GM23248 (cell line): ENCODE measurements around the gene ARHGAP26. TPM values are rescaled to one million over a fixed set of nuclear protein-coding genes. Genes with fewer than 3 reads are reported as not detected.

ENCODE experiments used
- DNase-seq: peaks from one replicate; pipeline ENCODE4 v3.0.0-alpha.2; 2015
- H2AFZ ChIP-seq: fragments of 200-600 bp; sonication (generic); 2 replicates; pipeline ENCODE4 v1.6.1; 2016; ENCODE audit warnings: antibody characterized with exemption
- H3F3A ChIP-seq: fragments of 200-600 bp; sonication (generic); 2 replicates; pipeline ENCODE4 v1.6.1; 2016; ENCODE audit warnings: mild to moderate bottlenecking, antibody characterized with exemption, mixed run types; ENCODE audit not compliant: insufficient read depth
- H3K27ac ChIP-seq: fragments of 200-600 bp; sonication (generic); 2 replicates; pipeline ENCODE4 v1.5.1; 2016; ENCODE audit warnings: mild to moderate bottlenecking
- H3K27me3 ChIP-seq: fragments of 200-600 bp; sonication (generic); replicated peaks from 2 replicates; pipeline ENCODE4 v1.6.1; 2016; ENCODE audit warnings: mild to moderate bottlenecking; ENCODE audit not compliant: insufficient read depth
- H3K36me3 ChIP-seq: fragments of 200-600 bp; sonication (generic); 2 replicates; pipeline ENCODE4 v1.6.1; 2016; ENCODE audit warnings: low read depth, mild to moderate bottlenecking
- H3K4me1 ChIP-seq: fragments of 200-600 bp; sonication (generic); 2 replicates; pipeline ENCODE4 v1.6.1; 2016; ENCODE audit warnings: mild to moderate bottlenecking; ENCODE audit not compliant: insufficient read depth
- H3K4me2 ChIP-seq: fragments of 200-600 bp; sonication (generic); one replicate; pipeline ENCODE4 v1.6.1; 2016; ENCODE audit warnings: mild to moderate bottlenecking; ENCODE audit not compliant: unreplicated experiment
- H3K4me3 ChIP-seq: fragments of 200-600 bp; sonication (generic); 2 replicates; pipeline ENCODE4 v1.5.1; 2016; ENCODE audit warnings: mild to moderate bottlenecking
- H3K79me2 ChIP-seq: fragments of 200-600 bp; sonication (generic); 2 replicates; pipeline ENCODE4 v1.6.1; 2016; ENCODE audit warnings: mild to moderate bottlenecking; ENCODE audit not compliant: insufficient read depth
- H3K9ac ChIP-seq: fragments of 200-600 bp; sonication (generic); 2 replicates; pipeline ENCODE4 v1.6.1; 2016; ENCODE audit warnings: mild to moderate bottlenecking
- H3K9me2 ChIP-seq: fragments of 200-600 bp; sonication (generic); 2 replicates; pipeline ENCODE4 v1.6.1; 2016; ENCODE audit warnings: mixed run types, mild to moderate bottlenecking, moderate library complexity; ENCODE audit not compliant: insufficient read depth
- H3K9me3 ChIP-seq: fragments of 200-600 bp; sonication (generic); one replicate; pipeline ENCODE4 v1.6.1; 2017; ENCODE audit warnings: low read depth
- H4K20me1 ChIP-seq: fragments of 200-600 bp; sonication (generic); 2 replicates; pipeline ENCODE4 v1.6.0; 2016; ENCODE audit not compliant: insufficient read depth
- EZH2 ChIP-seq: fragments of 200-600 bp; sonication (generic); IDR thresholded peaks from 2 replicates; pipeline ENCODE4 v1.6.1; 2018; ENCODE audit warnings: antibody characterized with exemption, mild to moderate bottlenecking; ENCODE audit not compliant: insufficient read depth, poor library complexity, severe bottlenecking
- EZH2phosphoT487 ChIP-seq: fragments of 200-600 bp; sonication (generic); IDR thresholded peaks from 2 replicates; pipeline ENCODE4 v1.6.1; 2018; ENCODE audit warnings: antibody characterized with exemption, moderate library complexity, mild to moderate bottlenecking, low read depth; ENCODE audit not compliant: insufficient read depth
- WGBS, 2 experiments: methylation state at CpG; one replicate each; pipeline ENCODE4 v1.1.6; 2015 to 2017; ENCODE audit warnings: low lambda C conversion rate in 2 of 2, low coverage in 1 of 2; ENCODE audit errors: missing lambda C conversion rate in 2 of 2; 5-methylcytosine and 5-hydroxymethylcytosine counted together
- in situ Hi-C: fragments of 300-500 bp; cut with MboI; formaldehyde crosslinking; loops from 2 replicates; pipeline ENCODE4 v1.15.0; 2020
- polyA plus RNA-seq: library from polyadenylated mRNA; unstranded; fragments of >200 nt; fragmentation: Nextera tagmentation; extraction: Ambion mirVana; gene quantifications from 2 replicates; pipeline ENCODE4 v1.2.1, GENCODE V29; 2016
- total RNA-seq: library from RNA; depleted of rRNA; stranded (reverse); fragments of >200 nt; shearing (Covaris generic); gene quantifications from 2 replicates; pipeline ENCODE4 v1.2.3, GENCODE V29; 2014

ARHGAP26 gene
- total and polyA plus RNA-seq, 2 experiments from 2014 or later, result 1.6 to 1.7 TPM

- no peaks in the 10 kb centered on the region for H4K20me1 ChIP-seq
- 77 to 81% methylated on average over 5 of the region's 5 CpGs for WGBS, 2 experiments
- no peaks in the 10 kb centered on the region for H3K27me3 ChIP-seq
- H3F3A ChIP-seq, result no peaks in the 10 kb centered on the region
- H3K9me3 ChIP-seq, result no peaks in the 10 kb centered on the region
- TF ChIP-seq EZH2 (no peak), EZH2phosphoT487 (no peak)
- H2AFZ ChIP-seq, result no peak overlapping the region
- no peaks in the 10 kb centered on the region for H3K79me2 ChIP-seq
- H3K9me2 ChIP-seq, result no peaks in the 10 kb centered on the region
- in situ Hi-C loops, result no loop called here
- H3K36me3 ChIP-seq, result no peaks in the 10 kb centered on the region
- 0 out of 2 replicates have a peak, but pooled peaks cover 3% of the 10 kb centered on the region for H3K4me1 ChIP-seq
- H3K4me3 ChIP-seq, result no peak overlapping the region
- DNase-seq, result no peak
- H3K27ac ChIP-seq, result no peak overlapping the region
- no peak overlapping the region for H3K9ac ChIP-seq
- no peak overlapping the region for H3K4me2 ChIP-seq
These were observed 93.7 kb downstream of the ARHGAP26 start for GRCh38 chr5:142863856-142864255.

- H3K4me1 ChIP-seq, result 0 out of 2 replicates have a peak, but pooled peaks cover 3% of the 10 kb centered on the region
These were observed 94.4 kb downstream of the ARHGAP26 start for GRCh38 chr5:142864290-142865260.

GRCh38 chr5:142865631-142866030 lies 95.5 kb downstream of the ARHGAP26 start:
- no peaks in the 10 kb centered on the region for H3F3A ChIP-seq
- H3K27me3 ChIP-seq, result no peaks in the 10 kb centered on the region
- no peak overlapping the region for H3K4me2 ChIP-seq
- TF ChIP-seq EZH2phosphoT487 (no peak), EZH2 (no peak)
- no peaks in the 10 kb centered on the region for H3K9me2 ChIP-seq
- H3K79me2 ChIP-seq, result no peaks in the 10 kb centered on the region
- H3K27ac ChIP-seq, result no peak overlapping the region
- H2AFZ ChIP-seq, result no peak overlapping the region
- DNase-seq, result no peak
- 0 out of 2 replicates have a peak, but pooled peaks cover 3% of the 10 kb centered on the region for H3K4me1 ChIP-seq
- 91 to 100% methylated on average over 4 of the region's 4 CpGs for WGBS, 2 experiments
- no peak overlapping the region for H3K4me3 ChIP-seq
- H3K36me3 ChIP-seq, result no peaks in the 10 kb centered on the region
- in situ Hi-C loops, result no loop called here
- no peaks in the 10 kb centered on the region for H4K20me1 ChIP-seq
- H3K9me3 ChIP-seq, result no peaks in the 10 kb centered on the region
- no peak overlapping the region for H3K9ac ChIP-seq

More at GRCh38 chr5:142864290-142865260, 94.4 kb downstream of the ARHGAP26 start:
- 91 to 92% methylated on average over 12 to 13 of the region's 13 CpGs for WGBS, 2 experiments
- H3K27me3 ChIP-seq, result no peaks in the 10 kb centered on the region
- no peak for DNase-seq
- no peaks in the 10 kb centered on the region for H3K79me2 ChIP-seq
- H3K27ac ChIP-seq, result no peak overlapping the region
- no peaks in the 10 kb centered on the region for H3K9me3 ChIP-seq
- in situ Hi-C loops, result no loop called here
- no peak overlapping the region for H2AFZ ChIP-seq
- no peaks in the 10 kb centered on the region for H3K9me2 ChIP-seq
- no peak for TF ChIP-seq EZH2
- H3K9ac ChIP-seq, result no peak overlapping the region
- H4K20me1 ChIP-seq, result no peaks in the 10 kb centered on the region
- H3K4me2 ChIP-seq, result no peak overlapping the region
- no peaks in the 10 kb centered on the region for H3K36me3 ChIP-seq
- H3K4me3 ChIP-seq, result no peak overlapping the region
- no peaks in the 10 kb centered on the region for H3F3A ChIP-seq

- Histone ChIP-seq H3K27ac (no peak overlapping the region), H2AFZ (no peak overlapping the region), H3K4me1 (0 out of 2 replicates have a peak, but pooled peaks cover 3% of the 10 kb centered on the region), H3K4me2 (no peak overlapping the region), H3K79me2 (no peaks in the 10 kb centered on the region), H3K36me3 (no peaks in the 10 kb centered on the region), H3K4me3 (no peak overlapping the region), H3F3A (no peaks in the 10 kb centered on the region), H3K9me2 (no peaks in the 10 kb centered on the region), H3K9me3 (no peaks in the 10 kb centered on the region), H3K9ac (no peak overlapping the region), H3K27me3 (no peaks in the 10 kb centered on the region), H4K20me1 (no peaks in the 10 kb centered on the region)
- TF ChIP-seq EZH2 (no peak), EZH2phosphoT487 (no peak)
- peak; percentile 81 for DNase-seq
- 64 to 66% methylated on average over 10 of the region's 10 CpGs for WGBS, 2 experiments
- in situ Hi-C loops, result no loop called here
These were observed 96.5 kb downstream of the ARHGAP26 start for GRCh38 chr5:142866563-142867275.
